ENCODE results near the gene PARD3B.
A peak's percentile ranks its signal among the peaks of the same experiment; 100 is the strongest.
"Not testable (repeated sequence)": the region's sequence is repeated elsewhere in the genome, so short reads cannot be mapped to it uniquely, and the experiment has no call there.

The PARD3B gene

GRCh38 chr2:205448189-205448588 is 902.9 kb downstream of the PARD3B start:
- DNase-seq: no peak

GRCh38 chr2:205451901-205452512 is 906.7 kb downstream of the PARD3B start:
- DNase-seq: no peak

DNA sequence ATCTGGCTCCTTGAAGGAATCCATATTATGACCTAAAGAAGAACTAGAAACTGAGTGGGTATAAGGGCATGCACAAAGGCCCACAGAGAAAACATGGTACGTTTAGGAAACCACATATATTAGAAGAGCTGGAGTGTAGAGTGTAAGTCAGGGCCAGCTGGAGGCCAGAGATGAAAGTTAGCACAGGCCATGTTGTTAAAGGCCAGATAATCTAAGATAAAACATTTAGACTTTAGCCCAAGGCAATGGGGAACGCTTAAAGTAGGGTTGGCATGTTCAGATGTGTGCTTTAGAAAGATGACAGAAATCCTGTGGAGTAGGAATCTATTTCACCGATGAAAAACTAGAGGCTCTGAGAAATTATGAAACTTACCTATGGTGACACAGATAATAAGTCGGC is 907.9 kb downstream of the PARD3B start:
- no peak for DNase-seq

GRCh38 chr2:205456682-205457081 is 911.4 kb downstream of the PARD3B start:
- no peak for DNase-seq

DNA sequence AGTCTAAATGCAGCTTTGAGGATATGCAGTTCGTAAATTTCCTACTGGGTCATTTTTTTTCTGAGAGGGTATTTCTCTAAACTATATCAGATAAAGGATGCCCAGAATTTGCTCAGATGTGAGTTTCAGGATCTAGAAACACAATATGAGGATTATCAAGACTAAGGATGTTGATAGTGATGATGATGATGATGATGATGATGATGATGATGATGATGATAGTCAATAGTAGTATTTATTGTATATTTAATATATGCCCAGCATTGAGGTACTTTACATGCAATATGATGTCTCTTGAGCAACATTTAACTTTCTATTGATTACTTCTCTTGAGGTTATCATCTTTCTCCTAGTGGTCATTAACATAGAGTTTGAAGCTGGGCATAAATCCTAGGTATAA is 914.9 kb downstream of the PARD3B start:
- no peak for DNase-seq

DNA sequence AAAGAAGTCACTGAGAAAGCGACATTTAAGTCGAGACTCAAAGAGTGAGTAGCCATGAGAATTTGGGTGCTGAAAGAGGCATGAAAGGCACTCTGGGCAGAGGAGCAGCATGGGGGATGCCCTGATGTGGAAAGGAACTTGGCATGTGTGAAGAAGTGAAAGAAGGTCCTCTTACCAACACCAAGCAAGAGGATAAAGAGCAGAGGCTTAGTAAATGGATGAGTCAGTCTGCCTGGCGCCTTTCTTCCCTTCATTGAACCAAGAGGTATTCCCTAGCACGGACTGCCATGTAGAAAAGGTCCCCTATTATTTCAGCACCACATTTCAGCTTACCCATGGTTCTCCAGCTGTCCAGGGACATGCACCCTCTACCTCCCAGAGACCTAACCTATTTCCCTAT is 915.9 kb downstream of the PARD3B start:
- DNase-seq: no peak

GRCh38 chr2:205461678-205462665 is 916.7 kb downstream of the PARD3B start:
- DNase-seq: no peak

DNA sequence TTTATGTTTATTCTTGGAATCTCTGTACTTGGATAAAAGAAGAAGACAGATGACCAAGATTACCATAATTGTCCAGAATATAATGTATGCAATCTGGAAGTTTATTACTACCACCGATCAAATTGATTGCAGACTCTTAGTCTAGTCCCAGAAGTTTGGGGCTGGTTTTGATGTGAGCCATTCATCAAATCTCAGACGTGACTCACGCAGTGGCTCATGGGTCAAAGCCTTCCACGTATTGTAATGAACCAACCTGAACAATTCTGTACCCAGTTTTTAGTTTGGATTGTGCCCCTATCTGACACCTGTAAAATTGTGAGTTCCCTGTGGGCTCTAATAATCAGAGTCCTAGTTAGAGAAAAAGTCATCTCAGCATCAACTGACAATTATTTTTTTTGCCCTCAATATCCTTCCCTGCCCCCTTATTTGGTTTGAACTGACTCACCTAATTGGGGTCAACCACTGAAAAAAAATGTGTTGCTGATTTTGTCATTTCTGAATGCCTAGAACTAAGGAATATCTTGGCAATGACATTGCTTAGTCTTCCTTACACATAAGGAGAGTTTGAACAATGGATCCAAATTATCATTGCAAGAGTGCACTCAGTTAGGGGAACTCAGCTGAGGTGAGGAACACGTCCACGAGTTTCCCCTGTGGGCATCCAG is 917.5 kb downstream of the PARD3B start:
- no peak for DNase-seq

DNA sequence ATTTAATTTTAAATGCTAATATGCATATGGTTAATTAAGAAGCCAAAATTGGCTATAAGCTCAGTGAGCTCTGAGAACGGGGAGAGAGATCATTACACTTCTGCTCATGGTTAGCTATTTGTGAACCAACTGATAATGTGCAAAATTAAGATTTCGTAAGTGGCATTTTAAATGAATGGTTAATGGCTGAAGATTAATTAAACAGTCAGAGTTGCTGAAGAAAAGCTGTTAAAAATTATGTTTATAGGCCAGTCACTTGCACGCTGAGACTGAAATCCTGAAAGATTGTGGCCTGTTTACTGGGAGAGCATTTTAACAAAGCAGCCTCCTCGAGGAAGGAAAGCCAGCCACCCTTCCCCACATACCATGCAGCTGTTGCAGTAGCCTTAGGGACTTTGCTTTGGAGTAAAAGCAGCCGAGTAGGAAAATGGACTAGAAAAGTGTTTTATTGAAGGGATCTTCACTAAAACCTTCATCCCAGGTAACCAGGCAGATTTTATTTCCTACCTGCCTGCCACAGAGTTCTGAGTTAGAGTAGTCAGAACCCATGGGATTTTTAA is 918.3 kb downstream of the PARD3B start:
- DNase-seq: no peak

DNA sequence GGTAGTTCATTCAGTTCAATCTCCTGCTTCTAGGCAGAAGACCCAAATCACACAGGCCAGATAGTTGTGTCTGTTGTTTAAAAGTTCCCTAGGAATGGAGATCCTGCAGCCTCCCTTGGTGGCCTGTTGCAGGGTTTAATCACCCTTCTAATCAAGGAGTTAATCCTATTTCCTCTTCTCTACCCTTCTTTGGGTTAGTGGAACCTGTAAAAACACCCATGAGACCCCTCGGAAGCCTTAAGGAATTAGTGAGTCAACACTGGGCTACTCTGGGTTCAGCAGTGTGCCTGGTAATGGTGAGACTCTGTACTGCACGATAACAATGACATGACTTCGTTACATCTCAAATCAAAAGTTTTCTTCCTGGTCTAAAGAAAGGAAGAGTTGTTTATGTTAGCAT is 919.4 kb downstream of the PARD3B start:
- DNase-seq: no peak

DNA sequence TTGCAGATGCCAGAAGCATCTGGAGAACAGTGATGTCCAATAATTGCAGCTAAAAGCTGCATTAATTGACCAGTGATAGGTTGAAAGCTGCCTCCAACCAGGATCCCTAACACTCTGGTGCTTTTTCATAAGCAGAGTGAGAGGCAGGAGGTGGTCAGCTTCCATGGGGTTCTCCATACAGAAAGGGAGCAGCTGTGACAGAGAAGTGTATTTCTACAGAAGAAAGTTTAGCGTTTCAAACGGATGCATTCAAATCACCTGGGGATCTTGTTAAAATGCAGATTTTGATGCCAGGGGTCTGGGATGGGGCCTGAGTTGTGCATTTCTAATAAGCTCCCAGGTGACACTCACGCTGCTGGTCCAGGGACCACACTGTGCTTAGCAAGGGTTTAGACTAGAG is 920.5 kb downstream of the PARD3B start:
- DNase-seq: no peak

DNA sequence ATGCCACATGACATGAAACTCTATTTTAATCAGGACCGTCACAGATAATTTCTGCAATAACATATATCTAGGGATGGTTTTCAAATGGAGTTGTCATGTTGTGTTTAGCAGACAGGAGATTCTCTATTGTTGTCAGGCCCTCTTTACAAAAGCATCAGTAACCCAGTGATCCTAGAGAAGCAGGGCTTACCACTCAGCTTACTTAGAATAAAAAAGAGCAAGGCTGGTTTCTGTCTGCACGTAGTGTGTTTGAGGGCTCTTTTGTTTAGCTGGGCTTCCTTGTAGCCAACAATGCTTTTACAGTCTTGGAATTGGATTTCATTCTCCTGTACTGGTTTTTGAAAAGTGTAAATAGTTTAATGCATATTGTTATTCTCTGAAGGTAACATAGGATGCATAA is 926.5 kb downstream of the PARD3B start:
- DNase-seq: no peak

- DNase-seq: no peak
Measured at GRCh38 chr2:205473791-205474190, 928.5 kb downstream of the PARD3B start.

GRCh38 chr2:205474741-205475415 is 929.6 kb downstream of the PARD3B start:
- no peak for DNase-seq

- no peak for DNase-seq
Measured at GRCh38 chr2:205475416-205475768, 930.1 kb downstream of the PARD3B start.

DNA sequence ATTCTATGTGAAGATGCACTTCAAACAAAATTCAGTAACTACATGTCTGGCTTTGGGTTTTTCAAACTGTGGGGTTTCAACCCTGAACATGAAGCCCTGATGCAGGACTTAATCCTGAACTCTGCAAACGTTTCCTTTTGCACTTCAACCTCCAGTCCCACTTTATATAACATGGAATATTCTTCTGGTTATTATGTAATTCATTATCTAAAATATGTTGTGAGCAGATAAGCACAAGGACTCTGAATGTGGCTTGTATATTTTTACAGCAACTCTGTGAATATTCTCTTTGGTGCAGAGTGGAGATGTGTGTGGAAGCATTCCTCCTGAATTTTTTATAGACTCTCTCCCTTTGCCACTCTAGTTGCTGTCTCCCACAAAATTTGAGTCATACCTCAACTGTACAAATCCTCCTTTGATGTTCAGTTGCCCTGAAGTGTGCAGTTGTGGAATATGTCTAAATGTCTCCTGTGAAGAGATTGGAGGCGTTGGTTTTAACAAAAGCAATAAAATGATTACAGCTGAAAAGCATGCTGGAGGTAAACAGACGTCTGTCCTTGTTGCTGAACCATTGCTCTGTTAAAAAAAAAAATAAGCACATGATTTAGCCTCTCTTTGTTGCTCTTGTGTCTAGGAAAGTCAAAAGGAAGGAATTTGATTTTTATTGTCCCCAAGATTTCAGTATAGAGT is 931.9 kb downstream of the PARD3B start:
- no peak for DNase-seq

- no peak for DNase-seq
Measured at GRCh38 chr2:205481861-205482260, 936.6 kb downstream of the PARD3B start.

DNA sequence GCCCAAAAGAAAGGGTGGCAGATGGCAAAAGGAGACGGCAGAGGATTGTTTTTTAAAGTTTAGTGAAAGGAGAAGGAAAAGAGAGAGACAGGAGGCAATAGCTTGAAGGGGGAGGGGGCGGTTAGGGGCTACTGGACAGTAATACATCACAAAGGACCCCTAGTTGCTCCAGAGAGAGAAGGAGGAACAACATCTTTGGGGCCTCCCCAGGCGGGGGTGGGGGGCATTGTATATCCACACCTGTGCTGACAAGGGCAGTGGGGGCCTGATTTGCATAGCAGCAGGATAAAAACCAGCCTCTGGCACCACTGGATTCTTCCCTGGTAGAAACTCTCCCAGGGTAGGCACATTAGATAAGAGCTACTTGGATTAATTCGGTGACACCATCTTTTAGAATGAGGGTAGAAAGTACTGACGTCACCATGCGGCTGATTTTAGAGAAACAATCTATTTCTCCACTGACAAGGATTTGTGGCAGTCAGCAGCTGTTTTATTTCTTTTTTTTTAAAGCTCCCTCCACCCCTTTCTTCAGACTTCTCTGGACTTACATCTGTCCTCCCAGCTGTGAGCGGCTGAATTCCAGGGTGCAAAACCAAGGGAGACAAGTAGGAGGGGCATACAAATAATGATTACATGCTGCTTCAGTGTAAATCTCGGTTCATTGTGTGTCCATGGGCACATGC is 937.3 kb downstream of the PARD3B start:
- no peak for DNase-seq

GRCh38 chr2:205483095-205483494 is 937.8 kb downstream of the PARD3B start:
- DNase-seq: peak; percentile 27

DNA sequence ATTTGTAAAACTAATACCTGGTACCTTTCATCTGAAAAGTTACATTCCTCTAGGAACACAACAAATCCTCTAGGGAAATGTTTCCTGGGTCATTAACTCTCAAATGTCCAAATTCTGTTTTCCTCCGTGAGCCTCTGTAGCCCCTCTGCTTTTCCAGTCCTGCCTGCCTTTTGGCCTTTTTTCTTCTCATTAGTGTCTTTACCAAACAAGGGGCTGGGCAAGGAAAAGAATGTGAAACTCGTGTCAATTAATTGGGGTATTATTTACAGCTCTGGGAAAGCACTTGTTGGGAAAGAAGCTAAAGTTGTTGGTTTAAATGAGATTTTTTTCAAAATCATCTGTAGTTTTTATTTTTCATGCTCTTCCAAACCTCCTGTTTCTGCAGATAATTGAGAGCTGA is 938.9 kb downstream of the PARD3B start:
- peak; percentile 31 for DNase-seq

DNA sequence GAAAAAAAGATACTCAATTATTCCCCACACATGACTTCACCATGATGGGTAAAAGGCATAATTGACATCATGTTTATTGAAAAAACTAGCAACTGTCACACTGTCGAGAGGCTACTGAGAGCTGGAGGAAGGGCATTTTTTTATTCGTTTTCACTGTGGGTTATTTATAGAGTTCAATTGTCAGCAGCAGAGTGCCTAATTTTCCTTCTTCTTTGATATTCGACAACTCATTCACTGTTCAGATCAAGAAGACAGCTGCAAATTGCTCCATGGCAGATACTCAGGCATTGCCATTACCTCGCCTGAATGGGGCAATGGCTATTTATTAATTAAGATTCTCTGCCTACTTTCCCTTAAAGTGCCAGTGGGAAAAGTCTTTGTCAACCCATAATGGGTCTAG is 939.5 kb downstream of the PARD3B start:
- DNase-seq: peak; percentile 86

DNA sequence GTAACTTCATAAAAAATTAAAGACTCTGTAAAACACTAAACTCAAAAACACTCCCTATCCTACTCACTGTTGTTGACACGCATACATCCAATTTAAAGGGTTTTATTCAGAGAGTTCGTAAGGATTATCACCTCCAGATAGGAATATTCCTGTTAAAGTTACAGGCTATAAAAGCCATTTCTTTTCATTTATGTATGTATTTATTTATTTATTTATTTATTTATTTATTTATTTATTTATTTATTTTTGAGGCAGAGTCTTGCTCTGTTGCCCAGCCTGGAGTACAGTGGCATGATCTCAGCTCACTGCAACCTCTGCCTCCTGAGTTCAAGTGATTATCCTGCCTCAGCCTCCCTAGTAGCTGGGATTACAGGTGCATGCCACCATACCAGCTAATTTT is 948.3 kb downstream of the PARD3B start:
- DNase-seq: not testable (repeated sequence)
